ENCODE measurements around the gene DNAJC1. TPM values are rescaled to one million over a fixed set of nuclear protein-coding genes. Genes with fewer than 3 reads are reported as not detected.

Gene DNAJC1
- total and polyA plus RNA-seq, 2 of the 8 experiments (the other 6 are each of a cell fraction or from before 2014, with no cell fraction given): 6.8 to 14.8 TPM

DNA sequence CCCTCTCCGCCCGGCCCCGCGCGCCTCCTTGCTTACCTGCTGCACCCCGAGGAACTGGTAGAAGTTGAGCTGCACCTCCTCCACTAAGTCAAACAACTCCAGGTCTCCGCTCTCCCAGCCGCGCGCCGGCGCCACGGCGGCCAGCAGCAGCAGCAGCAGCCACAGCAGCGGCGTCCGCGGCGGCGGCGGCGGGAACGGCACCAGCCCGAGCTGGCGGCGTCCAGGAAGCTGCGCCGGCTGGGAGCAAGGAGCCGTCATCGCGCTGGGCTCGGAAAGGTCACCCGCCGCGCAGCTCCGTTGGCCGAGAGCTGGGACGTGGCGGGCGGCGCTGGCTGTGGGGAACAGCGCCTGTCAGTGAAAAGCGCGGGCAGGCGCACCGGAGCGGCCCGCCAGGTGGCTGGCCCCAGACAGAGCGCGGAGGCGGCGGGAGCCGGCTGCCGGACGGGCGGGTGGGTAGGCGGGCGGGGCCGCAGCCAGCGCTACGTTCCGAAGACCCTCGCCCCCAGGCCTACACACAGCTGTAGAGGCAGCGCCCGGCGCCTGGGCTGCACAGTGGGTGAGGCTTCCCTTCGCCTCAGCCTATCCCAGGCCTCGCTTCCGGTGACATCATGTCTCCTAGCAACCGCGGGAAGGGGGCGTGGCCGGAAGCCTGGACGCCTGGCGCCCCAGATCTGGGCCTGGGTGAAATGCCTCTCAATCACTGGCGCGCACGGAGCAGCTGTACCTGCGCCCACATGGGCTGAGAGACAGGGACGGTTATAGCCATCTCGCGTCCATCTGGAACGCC, at the start of gene DNAJC1 (continued):
- TF ChIP-seq, protein P1, sequence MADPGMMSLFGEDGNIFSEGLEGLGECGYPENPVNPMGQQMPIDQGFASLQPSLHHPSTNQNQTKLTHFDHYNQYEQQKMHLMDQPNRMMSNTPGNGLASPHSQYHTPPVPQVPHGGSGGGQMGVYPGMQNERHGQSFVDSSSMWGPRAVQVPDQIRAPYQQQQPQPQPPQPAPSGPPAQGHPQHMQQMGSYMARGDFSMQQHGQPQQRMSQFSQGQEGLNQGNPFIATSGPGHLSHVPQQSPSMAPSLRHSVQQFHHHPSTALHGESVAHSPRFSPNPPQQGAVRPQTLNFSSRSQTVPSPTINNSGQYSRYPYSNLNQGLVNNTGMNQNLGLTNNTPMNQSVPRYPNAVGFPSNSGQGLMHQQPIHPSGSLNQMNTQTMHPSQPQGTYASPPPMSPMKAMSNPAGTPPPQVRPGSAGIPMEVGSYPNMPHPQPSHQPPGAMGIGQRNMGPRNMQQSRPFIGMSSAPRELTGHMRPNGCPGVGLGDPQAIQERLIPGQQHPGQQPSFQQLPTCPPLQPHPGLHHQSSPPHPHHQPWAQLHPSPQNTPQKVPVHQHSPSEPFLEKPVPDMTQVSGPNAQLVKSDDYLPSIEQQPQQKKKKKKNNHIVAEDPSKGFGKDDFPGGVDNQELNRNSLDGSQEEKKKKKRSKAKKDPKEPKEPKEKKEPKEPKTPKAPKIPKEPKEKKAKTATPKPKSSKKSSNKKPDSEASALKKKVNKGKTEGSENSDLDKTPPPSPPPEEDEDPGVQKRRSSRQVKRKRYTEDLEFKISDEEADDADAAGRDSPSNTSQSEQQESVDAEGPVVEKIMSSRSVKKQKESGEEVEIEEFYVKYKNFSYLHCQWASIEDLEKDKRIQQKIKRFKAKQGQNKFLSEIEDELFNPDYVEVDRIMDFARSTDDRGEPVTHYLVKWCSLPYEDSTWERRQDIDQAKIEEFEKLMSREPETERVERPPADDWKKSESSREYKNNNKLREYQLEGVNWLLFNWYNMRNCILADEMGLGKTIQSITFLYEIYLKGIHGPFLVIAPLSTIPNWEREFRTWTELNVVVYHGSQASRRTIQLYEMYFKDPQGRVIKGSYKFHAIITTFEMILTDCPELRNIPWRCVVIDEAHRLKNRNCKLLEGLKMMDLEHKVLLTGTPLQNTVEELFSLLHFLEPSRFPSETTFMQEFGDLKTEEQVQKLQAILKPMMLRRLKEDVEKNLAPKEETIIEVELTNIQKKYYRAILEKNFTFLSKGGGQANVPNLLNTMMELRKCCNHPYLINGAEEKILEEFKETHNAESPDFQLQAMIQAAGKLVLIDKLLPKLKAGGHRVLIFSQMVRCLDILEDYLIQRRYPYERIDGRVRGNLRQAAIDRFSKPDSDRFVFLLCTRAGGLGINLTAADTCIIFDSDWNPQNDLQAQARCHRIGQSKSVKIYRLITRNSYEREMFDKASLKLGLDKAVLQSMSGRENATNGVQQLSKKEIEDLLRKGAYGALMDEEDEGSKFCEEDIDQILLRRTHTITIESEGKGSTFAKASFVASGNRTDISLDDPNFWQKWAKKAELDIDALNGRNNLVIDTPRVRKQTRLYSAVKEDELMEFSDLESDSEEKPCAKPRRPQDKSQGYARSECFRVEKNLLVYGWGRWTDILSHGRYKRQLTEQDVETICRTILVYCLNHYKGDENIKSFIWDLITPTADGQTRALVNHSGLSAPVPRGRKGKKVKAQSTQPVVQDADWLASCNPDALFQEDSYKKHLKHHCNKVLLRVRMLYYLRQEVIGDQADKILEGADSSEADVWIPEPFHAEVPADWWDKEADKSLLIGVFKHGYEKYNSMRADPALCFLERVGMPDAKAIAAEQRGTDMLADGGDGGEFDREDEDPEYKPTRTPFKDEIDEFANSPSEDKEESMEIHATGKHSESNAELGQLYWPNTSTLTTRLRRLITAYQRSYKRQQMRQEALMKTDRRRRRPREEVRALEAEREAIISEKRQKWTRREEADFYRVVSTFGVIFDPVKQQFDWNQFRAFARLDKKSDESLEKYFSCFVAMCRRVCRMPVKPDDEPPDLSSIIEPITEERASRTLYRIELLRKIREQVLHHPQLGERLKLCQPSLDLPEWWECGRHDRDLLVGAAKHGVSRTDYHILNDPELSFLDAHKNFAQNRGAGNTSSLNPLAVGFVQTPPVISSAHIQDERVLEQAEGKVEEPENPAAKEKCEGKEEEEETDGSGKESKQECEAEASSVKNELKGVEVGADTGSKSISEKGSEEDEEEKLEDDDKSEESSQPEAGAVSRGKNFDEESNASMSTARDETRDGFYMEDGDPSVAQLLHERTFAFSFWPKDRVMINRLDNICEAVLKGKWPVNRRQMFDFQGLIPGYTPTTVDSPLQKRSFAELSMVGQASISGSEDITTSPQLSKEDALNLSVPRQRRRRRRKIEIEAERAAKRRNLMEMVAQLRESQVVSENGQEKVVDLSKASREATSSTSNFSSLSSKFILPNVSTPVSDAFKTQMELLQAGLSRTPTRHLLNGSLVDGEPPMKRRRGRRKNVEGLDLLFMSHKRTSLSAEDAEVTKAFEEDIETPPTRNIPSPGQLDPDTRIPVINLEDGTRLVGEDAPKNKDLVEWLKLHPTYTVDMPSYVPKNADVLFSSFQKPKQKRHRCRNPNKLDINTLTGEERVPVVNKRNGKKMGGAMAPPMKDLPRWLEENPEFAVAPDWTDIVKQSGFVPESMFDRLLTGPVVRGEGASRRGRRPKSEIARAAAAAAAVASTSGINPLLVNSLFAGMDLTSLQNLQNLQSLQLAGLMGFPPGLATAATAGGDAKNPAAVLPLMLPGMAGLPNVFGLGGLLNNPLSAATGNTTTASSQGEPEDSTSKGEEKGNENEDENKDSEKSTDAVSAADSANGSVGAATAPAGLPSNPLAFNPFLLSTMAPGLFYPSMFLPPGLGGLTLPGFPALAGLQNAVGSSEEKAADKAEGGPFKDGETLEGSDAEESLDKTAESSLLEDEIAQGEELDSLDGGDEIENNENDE (IDR thresholded peaks at IDR 0.05; ENCODE audit: insufficient replicate concordance, low read length): no peak
- TF ChIP-seq CHD1 (IDR thresholded peaks at IDR 0.05; ENCODE audit: low read depth, low read length): no peak
- no peak for TF ChIP-seq BACH1 (IDR thresholded peaks at IDR 0.05; ENCODE audit: low read length)
- TF ChIP-seq, protein P2, sequence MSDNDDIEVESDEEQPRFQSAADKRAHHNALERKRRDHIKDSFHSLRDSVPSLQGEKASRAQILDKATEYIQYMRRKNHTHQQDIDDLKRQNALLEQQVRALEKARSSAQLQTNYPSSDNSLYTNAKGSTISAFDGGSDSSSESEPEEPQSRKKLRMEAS (IDR thresholded peaks at IDR 0.05): peak; percentile 89
- TF ChIP-seq TBP (IDR thresholded peaks at IDR 0.05; ENCODE audit: low read depth, low read length): peak; percentile 9
- TF ChIP-seq RBBP5 (IDR thresholded peaks at IDR 0.05; ENCODE audit: borderline replicate concordance, low read depth, low read length): peak; percentile 94; the same call in 1 of the 2 replicates
- no peak for TF ChIP-seq SIRT6 (IDR thresholded peaks at IDR 0.05; ENCODE audit: low read length)
- TF ChIP-seq POU5F1 (IDR thresholded peaks at IDR 0.05; ENCODE audit: low read depth, low read length): no peak
